ENCODE data around the gene OLIG3. TPM values are rescaled to one million over a fixed set of nuclear protein-coding genes. Genes with fewer than 3 reads are reported as not detected.

Gene OLIG3
- total RNA-seq, 1 donor from 2014 or later, result not detected

DNA sequence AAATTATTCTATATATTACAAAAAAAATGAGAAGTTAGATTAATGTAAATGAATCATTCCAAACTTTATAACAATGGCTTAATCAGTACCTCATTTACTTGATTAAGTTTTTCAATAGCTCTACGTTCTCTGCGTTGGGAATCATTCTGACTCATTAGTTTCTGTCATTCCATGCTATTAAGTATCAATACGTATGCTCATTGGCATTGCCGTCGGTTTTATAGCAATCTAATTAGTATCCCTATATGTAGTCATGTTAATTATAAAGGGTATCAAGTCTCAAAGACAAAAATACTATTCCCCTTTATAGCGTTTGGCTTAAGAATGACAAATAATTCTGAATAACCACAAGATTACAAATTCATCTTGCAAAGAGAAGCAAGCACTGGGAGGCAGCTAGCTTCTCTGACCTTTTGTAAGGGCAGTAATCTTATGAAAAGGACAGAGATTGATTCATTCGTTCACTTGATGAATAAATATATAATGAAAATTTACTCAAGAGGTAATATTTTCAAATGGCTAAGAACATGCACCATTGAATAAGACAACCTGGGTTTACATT lies 41.8 kb downstream of the OLIG3 start:
- no peaks in the 10 kb centered on the region for H3K27me3 ChIP-seq
- H3K9me3 ChIP-seq, result no peaks in the 10 kb centered on the region
- intact Hi-C loops (cut with DNase I), result no loop called here
- no peaks in the 10 kb centered on the region for H3K4me1 ChIP-seq
- no peak overlapping the region for H3K27ac ChIP-seq
- no peaks in the 10 kb centered on the region for H3K36me3 ChIP-seq
- H3K4me3 ChIP-seq, result no peak overlapping the region
- no peak for DNase-seq (ENCODE audit: low spot score in 2 of 2)
- TF ChIP-seq, protein P1, sequence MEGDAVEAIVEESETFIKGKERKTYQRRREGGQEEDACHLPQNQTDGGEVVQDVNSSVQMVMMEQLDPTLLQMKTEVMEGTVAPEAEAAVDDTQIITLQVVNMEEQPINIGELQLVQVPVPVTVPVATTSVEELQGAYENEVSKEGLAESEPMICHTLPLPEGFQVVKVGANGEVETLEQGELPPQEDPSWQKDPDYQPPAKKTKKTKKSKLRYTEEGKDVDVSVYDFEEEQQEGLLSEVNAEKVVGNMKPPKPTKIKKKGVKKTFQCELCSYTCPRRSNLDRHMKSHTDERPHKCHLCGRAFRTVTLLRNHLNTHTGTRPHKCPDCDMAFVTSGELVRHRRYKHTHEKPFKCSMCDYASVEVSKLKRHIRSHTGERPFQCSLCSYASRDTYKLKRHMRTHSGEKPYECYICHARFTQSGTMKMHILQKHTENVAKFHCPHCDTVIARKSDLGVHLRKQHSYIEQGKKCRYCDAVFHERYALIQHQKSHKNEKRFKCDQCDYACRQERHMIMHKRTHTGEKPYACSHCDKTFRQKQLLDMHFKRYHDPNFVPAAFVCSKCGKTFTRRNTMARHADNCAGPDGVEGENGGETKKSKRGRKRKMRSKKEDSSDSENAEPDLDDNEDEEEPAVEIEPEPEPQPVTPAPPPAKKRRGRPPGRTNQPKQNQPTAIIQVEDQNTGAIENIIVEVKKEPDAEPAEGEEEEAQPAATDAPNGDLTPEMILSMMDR (IDR thresholded peaks at IDR 0.05), result no peak

GRCh38 chr6:137443901-137444300 lies 50.3 kb downstream of the OLIG3 start:
- DNase-seq (ENCODE audit: low spot score in 2 of 2), result no peak
- Histone ChIP-seq H3K4me3 (no peak overlapping the region), H3K27me3 (no peaks in the 10 kb centered on the region), H3K27ac (no peak overlapping the region), H3K36me3 (no peaks in the 10 kb centered on the region), H3K4me1 (no peaks in the 10 kb centered on the region), H3K9me3 (no peaks in the 10 kb centered on the region)
- intact Hi-C loops (cut with DNase I), result no loop called here
- TF ChIP-seq, protein P1 (IDR thresholded peaks at IDR 0.05), result no peak
